GM19239 (cell line): ENCODE measurements around the gene AP4M1.

Source experiments
- DNase-seq: peaks from one replicate; pipeline ENCODE4 v3.0.0; 2011; ENCODE audit warnings: low spot score; ENCODE audit not compliant: insufficient read length
- FAIRE-seq: peaks from 2 replicates; lab custom pipeline; 2011; peaks lifted over from hg19 to GRCh38; lab: Jason Lieb, UNC

The AP4M1 gene

GRCh38 chr7:100082978-100083377 is 18.5 kb upstream of the AP4M1 start:
- no peak for FAIRE-seq
- DNase-seq: no peak

DNA sequence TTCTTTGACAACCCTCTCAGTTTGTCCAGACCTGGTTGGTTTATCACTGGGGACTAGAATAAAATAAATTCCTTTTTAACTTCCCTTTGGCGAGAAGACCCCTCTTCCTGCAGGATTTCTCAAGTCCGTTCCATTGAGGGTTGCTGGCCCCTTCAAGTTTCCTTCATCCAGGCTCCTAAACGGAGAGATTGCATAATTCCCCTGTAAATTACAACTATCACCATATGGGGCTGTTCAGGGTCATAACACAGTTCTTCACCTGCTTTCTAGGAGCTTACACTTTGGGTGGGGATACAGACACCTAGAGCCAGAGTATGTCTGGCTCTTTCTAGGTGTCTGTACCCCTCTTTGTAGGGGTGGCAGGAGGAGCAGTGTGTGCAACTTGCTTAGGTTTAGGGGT is 15.9 kb upstream of the AP4M1 start:
- DNase-seq (no peak), FAIRE-seq (no peak)

GRCh38 chr7:100087055-100087750 is 14.2 kb upstream of the AP4M1 start:
- FAIRE-seq: no peak

GRCh38 chr7:100088095-100088620 is 13.3 kb upstream of the AP4M1 start:
- FAIRE-seq: no peak
- no peak for DNase-seq

More at GRCh38 chr7:100087055-100087750, 14.2 kb upstream of the AP4M1 start:
- no peak for DNase-seq

GRCh38 chr7:100088621-100089457 is 12.6 kb upstream of the AP4M1 start, which contains the start of gene COPS6:
TSS of gene COPS6 (plus strand) at chr7:100088969. CDS start at chr7:100088991, 22 bp downstream.
- FAIRE-seq (peak; percentile 84), DNase-seq (peak; percentile 72)

DNA sequence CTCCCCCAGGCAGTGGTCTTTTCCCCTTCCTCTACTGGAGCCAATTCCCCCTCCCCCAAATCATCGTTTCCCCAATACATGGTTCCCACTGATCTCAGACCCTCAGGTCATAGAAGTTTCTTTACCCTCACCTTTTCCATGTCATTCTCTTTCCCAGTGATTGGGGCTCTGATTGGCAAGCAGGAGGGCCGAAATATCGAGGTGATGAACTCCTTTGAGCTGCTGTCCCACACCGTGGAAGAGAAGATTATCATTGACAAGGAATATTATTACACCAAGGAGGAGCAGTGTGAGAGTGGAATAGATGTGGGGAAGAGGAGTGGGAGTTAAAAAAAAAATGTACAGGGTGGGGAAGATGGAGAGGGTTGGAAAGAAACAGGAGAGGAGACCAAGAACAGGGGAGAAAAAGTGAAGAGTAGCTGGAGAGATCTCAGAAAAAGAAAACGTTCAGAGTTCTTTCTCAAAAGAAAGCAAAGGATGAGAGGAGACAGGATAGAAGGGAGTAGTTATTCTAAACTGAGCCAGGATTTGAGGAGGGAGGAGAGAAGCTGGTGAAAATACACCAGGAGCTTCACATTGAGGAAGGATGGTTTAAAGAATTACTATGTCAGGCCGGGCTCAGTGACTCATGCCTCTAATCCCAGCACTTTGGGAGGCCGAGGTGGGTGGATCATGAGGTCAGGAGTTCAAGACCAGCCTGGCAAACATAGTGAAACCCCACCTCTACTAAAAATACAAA is 11.8 kb upstream of the AP4M1 start:
- DNase-seq: no peak
- no peak for FAIRE-seq

- DNase-seq (no peak), FAIRE-seq (no peak)
These were observed 10.7 kb upstream of the AP4M1 start for GRCh38 chr7:100090527-100091410.

GRCh38 chr7:100091411-100092181 is 9.8 kb upstream of the AP4M1 start:
- no peak for DNase-seq
- no peak for FAIRE-seq

- FAIRE-seq (no peak), DNase-seq (no peak)
These were observed 8.4 kb upstream of the AP4M1 start for GRCh38 chr7:100093054-100093453.

DNA sequence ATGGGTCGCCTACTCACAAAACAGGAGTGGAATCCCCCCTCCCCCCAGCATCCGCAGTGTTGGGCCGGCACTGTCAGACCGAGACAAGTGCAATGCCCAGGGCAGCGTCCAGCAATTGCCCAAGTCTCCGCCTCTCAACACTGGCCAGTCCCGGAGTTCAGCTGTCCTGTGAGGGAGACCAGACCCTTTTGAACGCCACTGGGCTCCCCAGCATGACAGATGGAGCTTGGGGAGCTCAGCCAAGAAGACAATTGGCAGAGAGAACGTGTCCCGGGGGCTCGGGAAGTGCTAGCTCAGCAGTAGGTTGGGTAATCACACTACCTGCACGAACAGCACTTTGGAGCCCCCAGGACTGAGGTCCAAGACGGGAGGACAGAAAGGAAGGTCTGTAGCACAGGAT is 7.9 kb upstream of the AP4M1 start:
- no peak for DNase-seq
- FAIRE-seq: no peak

GRCh38 chr7:100093925-100094486 is 7.4 kb upstream of the AP4M1 start:
- no peak for FAIRE-seq

GRCh38 chr7:100095289-100095688 is 6.2 kb upstream of the AP4M1 start:
- FAIRE-seq (no peak), DNase-seq (no peak)

More at GRCh38 chr7:100093925-100094486, 7.4 kb upstream of the AP4M1 start:
- no peak for DNase-seq

DNA sequence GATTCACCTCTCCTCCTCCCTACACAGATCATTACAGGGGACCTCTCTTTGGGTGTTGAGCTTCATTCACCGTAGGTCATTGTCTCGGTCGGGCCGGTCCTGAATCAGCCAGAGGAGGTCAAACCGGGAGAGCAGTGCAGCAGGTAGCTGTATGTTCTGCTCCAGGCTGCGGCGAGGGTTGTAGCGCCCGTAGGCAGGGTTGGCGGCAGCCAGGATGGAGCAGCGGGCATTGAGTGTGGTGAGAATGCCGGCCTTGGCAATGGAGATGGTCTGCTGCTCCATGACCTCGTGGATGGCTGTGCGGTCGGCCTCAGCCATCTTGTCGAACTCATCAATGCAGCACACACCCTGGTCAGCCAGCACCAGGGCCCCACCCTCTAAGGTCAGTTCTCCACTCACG is 5.7 kb upstream of the AP4M1 start:
- DNase-seq (no peak), FAIRE-seq (no peak)

DNA sequence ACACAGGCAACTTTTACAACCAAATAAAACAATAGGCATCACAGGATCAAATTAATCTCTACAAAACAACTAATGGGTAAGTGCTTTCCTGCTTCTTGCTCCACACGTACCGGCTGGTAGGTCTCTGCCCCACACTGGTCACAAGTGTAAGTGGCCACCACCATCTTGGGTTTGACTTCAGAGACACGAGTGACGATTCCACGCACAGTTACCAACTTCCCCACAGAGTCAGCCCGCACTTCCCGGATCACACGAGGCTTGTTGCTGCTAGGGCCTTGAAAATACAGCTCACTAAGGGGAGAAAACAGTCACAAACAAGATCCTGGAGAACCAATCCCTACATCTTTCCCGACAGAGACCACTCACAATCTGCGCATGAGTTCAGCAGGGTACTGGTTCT is 2.5 kb upstream of the AP4M1 start:
- DNase-seq: no peak
- FAIRE-seq: no peak

GRCh38 chr7:100099452-100099851 is 2.0 kb upstream of the AP4M1 start:
- DNase-seq: no peak
- FAIRE-seq: no peak

DNA sequence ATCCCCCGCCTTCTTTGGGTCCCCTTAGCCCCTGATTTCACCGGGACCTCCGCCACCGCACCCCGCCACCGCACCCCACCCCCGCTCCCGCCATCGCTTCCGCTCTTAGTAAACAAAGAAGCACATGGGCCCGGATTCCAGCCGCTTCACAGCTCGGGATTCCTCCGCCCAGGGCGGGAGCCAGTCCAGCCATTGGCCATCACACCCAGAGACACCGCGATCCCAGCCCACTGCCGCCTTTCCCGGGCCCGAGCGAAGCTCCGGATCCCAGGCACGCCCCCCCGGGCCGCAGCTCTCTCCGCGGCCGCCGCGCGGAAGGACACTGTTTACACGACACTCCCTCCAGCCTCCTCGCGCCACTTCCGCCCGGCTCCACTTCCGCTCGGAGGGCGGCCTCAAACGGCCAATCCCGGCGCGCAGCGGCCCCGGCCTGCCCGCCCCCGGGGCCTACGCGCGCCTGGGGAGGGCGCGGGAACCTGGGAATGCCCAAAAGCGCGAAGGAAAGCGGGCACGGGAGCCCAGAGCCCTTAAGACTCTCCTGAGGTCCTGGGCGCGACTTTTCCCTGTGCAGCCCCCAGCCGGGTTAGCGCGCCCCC is 925 bp upstream of the AP4M1 start:
- FAIRE-seq (no peak), DNase-seq (peak; percentile 84)

DNA sequence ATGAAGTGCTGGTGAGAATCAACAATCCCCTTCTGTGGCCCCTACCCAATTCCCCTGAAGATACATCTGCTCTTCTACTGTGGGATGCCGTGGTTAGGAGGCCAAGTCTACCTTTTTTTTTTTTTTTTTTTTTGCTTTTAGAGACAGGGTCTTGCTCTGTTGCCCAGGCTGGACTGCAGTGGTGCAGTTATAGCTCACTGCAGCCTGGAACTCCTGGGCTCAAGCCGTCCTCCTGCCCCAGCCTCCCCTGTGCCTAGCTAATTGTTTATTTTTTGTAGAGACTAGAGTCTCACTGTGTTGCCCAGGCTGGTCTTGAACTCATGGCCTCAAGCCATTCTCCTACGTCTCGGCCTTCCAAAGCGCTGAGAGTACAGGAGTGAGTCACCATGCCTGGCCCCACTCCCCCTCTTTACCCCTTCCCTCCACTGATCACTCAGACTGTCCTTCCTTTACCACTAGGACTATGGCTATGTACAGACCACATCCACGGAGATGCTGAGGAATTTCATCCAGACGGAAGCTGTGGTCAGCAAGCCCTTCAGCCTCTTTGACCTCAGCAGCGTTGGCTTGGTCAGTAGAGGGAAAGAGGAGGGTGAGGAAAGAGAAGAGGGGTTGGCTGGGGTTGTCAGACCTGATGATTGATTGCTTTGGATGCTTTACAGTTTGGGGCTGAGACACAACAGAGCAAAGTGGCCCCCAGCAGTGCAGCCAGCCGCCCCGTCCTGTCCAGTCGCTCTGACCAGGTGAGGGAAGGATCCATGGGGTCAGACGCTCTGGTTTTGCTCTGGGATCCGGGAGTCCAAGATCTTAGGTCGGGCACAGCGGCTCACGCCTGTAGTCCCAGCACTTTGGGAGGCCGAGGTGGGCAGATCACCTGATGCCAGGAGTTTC is 1.8 kb downstream of the AP4M1 start:
- no peak for FAIRE-seq
- DNase-seq: no peak
